ENCODE results near the gene TASOR2.

GRCh38 chr10:5709865-5710264, 25.2 kb downstream of the TASOR2 start:
- TF ChIP-seq EZH2 (IDR thresholded peaks at IDR 0.05; ENCODE audit: borderline replicate concordance, low read depth, low read length) = no peak
- no peak for TF ChIP-seq GATAD2B (IDR thresholded peaks at IDR 0.05; ENCODE audit: borderline replicate concordance)
- no peak for TF ChIP-seq RFX5 (IDR thresholded peaks at IDR 0.05; ENCODE audit: low read depth, low read length)
- TF ChIP-seq ATF3 (IDR thresholded peaks at IDR 0.05) = no peak
- no peak for TF ChIP-seq ATF3 (CRISPR knock-in tag; conservative IDR thresholded peaks at IDR 0.05)
- TF ChIP-seq NFATC3 (IDR thresholded peaks at IDR 0.05) = no peak

Data from K562 (cell line).